HFFc6 (cell line): ENCODE data around the gene IGFBP3. TPM values are rescaled to one million over a fixed set of nuclear protein-coding genes. Genes with fewer than 3 reads are reported as not detected.
A peak's percentile ranks its signal among the peaks of the same experiment; 100 is the strongest.
"Not testable (repeated sequence)": the region's sequence is repeated elsewhere in the genome, so short reads cannot be mapped to it uniquely, and the experiment has no call there.

Experiments used
- DNase-seq: peaks from one replicate; pipeline ENCODE4 v3.0.0-alpha.2; 2018
- H3K27ac Mint-ChIP-seq: 2 replicates; pipeline ENCODE4 v1.8.0; 2020; ENCODE audit warnings: mild to moderate bottlenecking, mixed read lengths
- H3K27me3 Mint-ChIP-seq: 2 replicates; pipeline ENCODE4 v1.8.0; 2021; ENCODE audit warnings: mild to moderate bottlenecking, moderate library complexity, mixed read lengths; ENCODE audit not compliant: insufficient read depth
- H3K36me3 Mint-ChIP-seq: 2 replicates; pipeline ENCODE4 v1.8.0; 2021; ENCODE audit warnings: low read depth, mixed read lengths
- H3K4me1 Mint-ChIP-seq: 2 replicates; pipeline ENCODE4 v1.8.0; 2020; ENCODE audit warnings: low read depth, mixed read lengths
- H3K4me3 Mint-ChIP-seq: 2 replicates; pipeline ENCODE4 v1.8.0; 2020; ENCODE audit warnings: mild to moderate bottlenecking, moderate library complexity, mixed read lengths
- H3K9me3 Mint-ChIP-seq: 2 replicates; pipeline ENCODE4 v1.8.0; 2020; ENCODE audit warnings: mild to moderate bottlenecking, mixed read lengths
- total RNA-seq, 6 experiments: library from RNA; stranded (reverse); fragmentation: NEBNext Ultra II Directional; extraction: Animal tissue kit (Norgen Biotek cat#: 25700); gene quantifications; 2 replicates in 1 of 6; 3 replicates in 5 of 6; pipeline ENCODE4 v1.2.3, GENCODE V29; 2021
- TF ChIP-seq, protein P1 (sequence below): fragments of 200-600 bp; sonication (generic); IDR thresholded peaks from 2 replicates; pipeline ENCODE4 v1.5.0; 2021; ENCODE audit warnings: antibody characterized with exemption, mild to moderate bottlenecking

The IGFBP3 gene
- total RNA-seq, 6 experiments from 2014 or later = 797 to 983 (median 926) TPM

DNA sequence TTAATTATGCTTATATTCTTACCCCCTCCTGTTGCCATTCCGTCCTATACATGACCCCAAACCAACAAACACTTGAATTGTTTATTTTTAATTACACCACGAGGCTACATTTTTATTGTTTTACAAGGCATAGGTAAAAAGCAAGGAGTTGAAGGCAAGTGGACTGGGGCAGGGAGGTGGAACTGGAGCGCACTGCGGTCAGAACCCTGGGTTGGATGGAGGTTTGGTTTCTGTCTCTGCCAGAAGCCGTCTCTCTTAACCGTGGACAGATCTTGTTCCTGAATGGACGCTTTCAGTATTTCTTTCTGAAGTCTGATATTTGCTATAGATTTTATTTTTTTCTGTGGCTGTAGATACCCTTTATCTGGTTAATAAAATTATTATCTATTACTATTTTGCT, 19.9 kb upstream of the IGFBP3 start:
- H3K9me3 Mint-ChIP-seq = peaks cover 5% of the 10 kb centered on the region; the same call in 1 of the 2 replicates
- H3K27ac Mint-ChIP-seq = no peak overlapping the region
- DNase-seq = no peak
- peaks cover 6% of the 10 kb centered on the region; the same call in 1 of the 2 replicates for H3K36me3 Mint-ChIP-seq
- H3K27me3 Mint-ChIP-seq = peaks cover 2% of the 10 kb centered on the region; the same call in 1 of the 2 replicates
- TF ChIP-seq, protein P1, sequence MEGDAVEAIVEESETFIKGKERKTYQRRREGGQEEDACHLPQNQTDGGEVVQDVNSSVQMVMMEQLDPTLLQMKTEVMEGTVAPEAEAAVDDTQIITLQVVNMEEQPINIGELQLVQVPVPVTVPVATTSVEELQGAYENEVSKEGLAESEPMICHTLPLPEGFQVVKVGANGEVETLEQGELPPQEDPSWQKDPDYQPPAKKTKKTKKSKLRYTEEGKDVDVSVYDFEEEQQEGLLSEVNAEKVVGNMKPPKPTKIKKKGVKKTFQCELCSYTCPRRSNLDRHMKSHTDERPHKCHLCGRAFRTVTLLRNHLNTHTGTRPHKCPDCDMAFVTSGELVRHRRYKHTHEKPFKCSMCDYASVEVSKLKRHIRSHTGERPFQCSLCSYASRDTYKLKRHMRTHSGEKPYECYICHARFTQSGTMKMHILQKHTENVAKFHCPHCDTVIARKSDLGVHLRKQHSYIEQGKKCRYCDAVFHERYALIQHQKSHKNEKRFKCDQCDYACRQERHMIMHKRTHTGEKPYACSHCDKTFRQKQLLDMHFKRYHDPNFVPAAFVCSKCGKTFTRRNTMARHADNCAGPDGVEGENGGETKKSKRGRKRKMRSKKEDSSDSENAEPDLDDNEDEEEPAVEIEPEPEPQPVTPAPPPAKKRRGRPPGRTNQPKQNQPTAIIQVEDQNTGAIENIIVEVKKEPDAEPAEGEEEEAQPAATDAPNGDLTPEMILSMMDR = no peak
- peaks cover 7% of the 10 kb centered on the region; the same call in 1 of the 2 replicates for H3K4me1 Mint-ChIP-seq
- H3K4me3 Mint-ChIP-seq = no peak overlapping the region

DNA sequence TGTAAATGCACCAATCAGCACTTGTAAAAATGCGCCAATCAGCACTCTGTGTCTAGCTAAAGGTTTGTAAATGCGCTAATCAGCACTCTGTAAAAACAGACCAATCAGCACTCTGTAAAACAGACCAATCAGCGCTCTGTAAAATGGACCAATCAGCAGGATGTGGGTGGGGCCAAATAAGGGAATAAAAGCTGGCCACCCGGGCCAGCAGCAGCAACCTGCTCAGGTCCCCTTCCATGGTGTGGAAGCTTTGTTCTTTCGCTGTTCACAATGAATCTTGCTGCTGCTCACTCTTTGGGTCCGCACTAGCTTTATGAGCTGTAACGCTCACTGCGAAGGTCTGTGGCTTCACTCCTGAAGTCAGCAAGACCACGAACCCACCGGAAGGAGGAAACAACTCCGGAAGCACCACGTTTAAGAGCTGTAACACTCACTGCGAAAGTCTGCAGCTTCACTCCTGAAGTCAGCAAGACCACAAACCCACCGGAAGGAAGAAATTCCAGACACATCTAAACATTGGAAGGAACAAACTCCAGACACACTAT, 19.2 kb upstream of the IGFBP3 start:
- H3K4me3 Mint-ChIP-seq, H3K27me3 Mint-ChIP-seq, H3K4me1 Mint-ChIP-seq, H3K27ac Mint-ChIP-seq, H3K9me3 Mint-ChIP-seq, H3K36me3 Mint-ChIP-seq, DNase-seq: not testable (repeated sequence)

DNA sequence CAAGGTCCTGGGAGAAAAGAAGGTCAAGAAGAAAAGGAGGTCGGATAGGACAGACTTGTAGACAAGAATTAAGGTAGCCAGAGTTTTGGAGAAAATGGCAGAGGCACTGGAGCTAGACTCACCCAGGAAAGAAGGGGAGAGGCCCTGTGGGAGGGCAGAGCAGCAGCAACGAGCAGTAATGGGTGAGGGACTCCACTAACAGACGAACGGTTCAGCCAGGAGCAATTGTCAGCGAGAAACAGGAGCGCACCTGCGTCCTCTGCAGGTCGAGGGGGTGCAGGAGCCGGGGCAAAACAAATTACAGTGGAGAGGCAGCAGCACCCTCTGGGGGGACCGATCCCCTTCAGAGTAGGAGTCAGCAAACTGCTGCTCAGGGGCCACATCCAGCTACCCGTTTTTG, 18.5 kb upstream of the IGFBP3 start:
- H3K4me3 Mint-ChIP-seq = no peak overlapping the region
- H3K9me3 Mint-ChIP-seq = peaks cover 5% of the 10 kb centered on the region; the same call in 1 of the 2 replicates
- H3K27ac Mint-ChIP-seq = no peak overlapping the region
- TF ChIP-seq, protein P1 = no peak
- H3K27me3 Mint-ChIP-seq = peaks cover 2% of the 10 kb centered on the region; the same call in 1 of the 2 replicates
- no peak for DNase-seq
- H3K4me1 Mint-ChIP-seq = peaks cover 7% of the 10 kb centered on the region; the same call in 1 of the 2 replicates
- H3K36me3 Mint-ChIP-seq = peaks cover 6% of the 10 kb centered on the region; the same call in 1 of the 2 replicates

DNA sequence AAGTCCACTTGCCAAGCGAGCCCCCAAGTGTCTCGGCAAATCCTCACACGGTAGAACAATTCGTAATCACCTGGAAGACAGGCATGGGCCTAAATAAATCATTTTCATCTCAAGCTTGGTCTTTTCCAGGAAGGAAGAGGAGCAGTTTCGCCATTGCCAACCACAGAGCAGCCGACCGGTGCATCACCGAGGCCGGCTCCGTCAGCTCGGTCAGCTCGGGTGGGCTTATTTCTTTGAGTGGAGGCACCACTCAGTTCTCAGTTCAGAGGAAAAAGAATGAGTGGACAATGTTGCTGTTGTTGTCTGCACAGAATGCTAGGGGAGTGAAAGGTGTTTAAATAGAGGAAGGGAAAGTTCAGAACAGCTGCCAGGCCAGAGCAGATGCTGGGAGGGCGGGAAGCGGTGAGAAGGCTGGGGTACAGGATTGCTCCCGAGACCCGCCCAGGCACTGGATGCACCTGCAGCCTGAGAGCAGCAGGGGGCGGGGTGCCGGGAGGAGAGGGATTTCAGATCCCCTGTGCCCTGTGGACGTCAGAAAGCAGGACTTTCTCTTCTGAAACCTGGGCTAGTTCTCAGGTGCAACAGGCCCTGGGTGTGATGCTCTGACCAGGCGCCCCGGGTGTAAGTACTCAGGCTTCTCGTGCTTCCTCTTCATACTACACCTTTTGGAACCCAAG, 17.7 kb upstream of the IGFBP3 start:
- DNase-seq = no peak
- Mint-ChIP-seq H3K27ac (no peak overlapping the region), H3K4me3 (no peak overlapping the region), H3K9me3 (peaks cover 5% of the 10 kb centered on the region; the same call in 1 of the 2 replicates), H3K27me3 (peaks cover 2% of the 10 kb centered on the region; the same call in 1 of the 2 replicates), H3K4me1 (peaks cover 2% of the 10 kb centered on the region; the same call in 1 of the 2 replicates), H3K36me3 (peaks cover 6% of the 10 kb centered on the region; the same call in 1 of the 2 replicates)
- TF ChIP-seq, protein P1 = peak; percentile 55

DNA sequence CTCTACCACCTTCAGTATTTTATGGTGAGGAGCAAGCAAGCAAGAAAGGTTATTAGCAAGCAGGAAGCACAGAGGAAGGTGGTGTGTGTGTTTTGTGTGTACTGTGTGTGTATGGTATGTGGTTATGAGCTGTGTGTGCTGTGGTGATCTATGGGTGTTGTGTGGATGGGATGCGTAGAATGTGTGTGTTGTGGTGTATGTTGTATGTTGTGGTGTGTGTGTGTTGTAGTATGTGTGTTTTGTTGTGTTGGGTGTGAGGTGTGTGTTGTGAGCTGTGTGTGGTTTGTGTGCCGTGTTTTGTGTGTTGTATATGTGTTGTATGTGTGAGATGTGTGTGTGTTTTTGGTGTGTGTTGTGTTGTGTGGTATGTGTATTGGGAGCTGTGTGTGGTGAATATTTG, 16.8 kb upstream of the IGFBP3 start:
- Mint-ChIP-seq H3K27ac (no peak overlapping the region), H3K4me1 (no peaks in the 10 kb centered on the region), H3K36me3 (peaks cover 6% of the 10 kb centered on the region; the same call in 1 of the 2 replicates), H3K9me3 (peaks cover 5% of the 10 kb centered on the region; the same call in 1 of the 2 replicates), H3K27me3 (peaks cover 2% of the 10 kb centered on the region; the same call in 1 of the 2 replicates), H3K4me3 (no peak overlapping the region)
- TF ChIP-seq, protein P1 = no peak
- no peak for DNase-seq

DNA sequence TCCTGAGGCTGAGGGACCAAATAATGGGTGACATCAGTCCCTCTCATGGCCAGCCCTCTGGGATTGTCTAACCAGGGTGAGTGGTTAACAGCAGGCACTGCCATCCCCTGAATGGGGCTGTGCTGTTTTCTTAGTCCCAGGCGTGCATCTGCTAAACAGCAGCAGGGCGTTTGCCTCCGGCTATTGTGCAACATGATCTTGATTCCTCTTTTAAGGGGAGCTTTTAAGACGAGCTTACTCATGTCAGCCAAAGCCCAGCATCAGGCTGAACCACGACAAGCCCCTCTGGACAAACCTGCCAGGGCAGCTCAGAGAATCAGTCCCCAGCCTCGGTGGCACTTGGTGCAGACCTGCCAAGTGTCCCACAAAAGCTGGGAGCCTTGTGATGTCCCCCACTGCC, 16.2 kb upstream of the IGFBP3 start:
- no peaks in the 10 kb centered on the region for H3K4me1 Mint-ChIP-seq
- DNase-seq = peak; percentile 40
- peaks cover 2% of the 10 kb centered on the region; the same call in 1 of the 2 replicates for H3K27me3 Mint-ChIP-seq
- peaks cover 6% of the 10 kb centered on the region; the same call in 1 of the 2 replicates for H3K36me3 Mint-ChIP-seq
- peaks cover 5% of the 10 kb centered on the region; the same call in 1 of the 2 replicates for H3K9me3 Mint-ChIP-seq
- TF ChIP-seq, protein P1 = no peak
- H3K4me3 Mint-ChIP-seq = no peak overlapping the region
- no peak overlapping the region for H3K27ac Mint-ChIP-seq
